Activated T-cell treated with anti-CD3 and anti-CD28 coated beads, Interleukin-2, amount 50 U/mL, for 72 hours (primary cell): Measurements from ENCODE around the gene RASA3. TPM values are rescaled to one million over a fixed set of nuclear protein-coding genes. Genes with fewer than 3 reads are reported as not detected.
"Not testable (repeated sequence)": the region's sequence is repeated elsewhere in the genome, so short reads cannot be mapped to it uniquely, and the experiment has no call there.

Experiments
- ATAC-seq, 2 donors: fragments of 150-1000 bp; cut with Tn5 transposase; replicated peaks in 1 of 2; 2 replicates each; pipeline ENCODE4 v1.10.0; 2021; ENCODE audit warnings: moderate library complexity in 2 of 2, mild to moderate bottlenecking in 1 of 2
- DNase-seq, 2 donors: peaks; one replicate each; pipeline ENCODE4 v3.0.0; 2021 to 2022; ENCODE audit warnings: mixed read lengths in 1 of 2
- H3K27ac Mint-ChIP-seq: one replicate; pipeline ENCODE4 v1.8.0; 2022; ENCODE audit warnings: mild to moderate bottlenecking, moderate library complexity, mixed read lengths
- H3K27me3 Mint-ChIP-seq: one replicate; pipeline ENCODE4 v1.8.0; 2022; ENCODE audit warnings: low read depth, mixed read lengths
- H3K36me3 Mint-ChIP-seq, 2 donors: one replicate each; pipeline ENCODE4 v1.8.0; 2022; ENCODE audit warnings: mixed read lengths in 2 of 2, mild to moderate bottlenecking in 1 of 2; ENCODE audit not compliant: insufficient read depth in 2 of 2
- H3K4me1 Mint-ChIP-seq: one replicate; pipeline ENCODE4 v1.8.0; 2022; ENCODE audit warnings: low read depth, mixed read lengths
- H3K4me3 Mint-ChIP-seq, 2 donors: one replicate each; pipeline ENCODE4 v1.8.0; 2022; ENCODE audit warnings: mild to moderate bottlenecking in 2 of 2, mixed read lengths in 2 of 2, moderate library complexity in 2 of 2
- H3K9me3 Mint-ChIP-seq, 2 donors: one replicate each; pipeline ENCODE4 v1.8.0; 2022; ENCODE audit warnings: mixed read lengths in 2 of 2
- total RNA-seq, 2 donors: library from RNA; stranded (reverse); gene quantifications; one replicate each; pipeline ENCODE4 v1.2.3, GENCODE V29; 2022

Gene RASA3
- total RNA-seq, 2 donors from 2014 or later: 39.2 to 48.9 TPM

DNA sequence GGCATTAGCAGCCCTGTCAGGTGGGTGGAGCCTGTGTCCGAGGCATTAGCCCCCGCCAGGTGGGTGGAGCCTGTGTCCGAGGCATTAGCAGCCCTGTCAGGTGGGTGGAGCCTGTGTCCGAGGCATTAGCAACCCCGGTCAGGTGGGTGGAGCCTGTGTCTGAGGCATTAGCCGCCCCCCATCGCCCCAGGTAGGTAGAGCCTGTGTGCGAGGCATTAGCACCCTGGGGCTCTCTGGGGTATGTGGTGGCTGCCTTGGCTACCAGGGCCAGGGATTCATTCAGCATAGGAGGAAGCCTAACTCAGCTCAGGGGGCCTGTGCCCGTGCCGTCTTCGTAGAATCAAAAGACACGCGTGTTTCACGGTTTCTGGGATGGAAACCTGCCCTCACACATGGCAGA, 112.3 kb downstream of the RASA3 start:
- ATAC-seq, DNase-seq, H3K9me3 Mint-ChIP-seq, H3K27ac Mint-ChIP-seq, H3K4me3 Mint-ChIP-seq, H3K27me3 Mint-ChIP-seq: not testable (repeated sequence)
- Mint-ChIP-seq H3K36me3 (peaks cover 0 to 11% of the 10 kb centered on the region in 2 donors), H3K4me1 (peaks cover 16% of the 10 kb centered on the region)

DNA sequence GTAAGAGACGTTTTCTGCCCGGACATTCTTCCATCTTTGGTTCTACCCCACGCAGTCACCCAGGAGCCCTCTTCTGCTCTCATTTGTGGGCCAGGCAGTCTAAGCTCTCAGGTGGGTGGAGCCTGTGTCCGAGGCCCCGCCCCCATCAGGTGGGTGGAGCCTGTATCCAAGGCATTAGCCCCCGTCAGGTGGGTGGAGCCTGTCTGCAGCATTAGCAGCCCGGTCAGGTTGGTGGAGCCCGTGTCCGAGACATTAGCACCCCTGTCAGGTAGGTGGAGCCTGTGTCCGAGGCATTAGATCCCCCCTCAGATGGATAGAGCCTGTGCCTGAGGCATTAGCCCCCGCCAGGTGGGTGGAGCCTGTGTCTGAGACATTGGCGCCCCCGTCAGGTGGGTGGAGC, 113.1 kb downstream of the RASA3 start:
- ATAC-seq (no peak), DNase-seq (peak; percentile 27 to 40)
- Mint-ChIP-seq H3K9me3 (no peaks in the 10 kb centered on the region), H3K4me1 (peaks cover 16% of the 10 kb centered on the region), H3K36me3 (peaks cover 0 to 11% of the 10 kb centered on the region in 2 donors), H3K27ac (no peak overlapping the region), H3K4me3 (no peak overlapping the region), H3K27me3 (no peaks in the 10 kb centered on the region)

DNA sequence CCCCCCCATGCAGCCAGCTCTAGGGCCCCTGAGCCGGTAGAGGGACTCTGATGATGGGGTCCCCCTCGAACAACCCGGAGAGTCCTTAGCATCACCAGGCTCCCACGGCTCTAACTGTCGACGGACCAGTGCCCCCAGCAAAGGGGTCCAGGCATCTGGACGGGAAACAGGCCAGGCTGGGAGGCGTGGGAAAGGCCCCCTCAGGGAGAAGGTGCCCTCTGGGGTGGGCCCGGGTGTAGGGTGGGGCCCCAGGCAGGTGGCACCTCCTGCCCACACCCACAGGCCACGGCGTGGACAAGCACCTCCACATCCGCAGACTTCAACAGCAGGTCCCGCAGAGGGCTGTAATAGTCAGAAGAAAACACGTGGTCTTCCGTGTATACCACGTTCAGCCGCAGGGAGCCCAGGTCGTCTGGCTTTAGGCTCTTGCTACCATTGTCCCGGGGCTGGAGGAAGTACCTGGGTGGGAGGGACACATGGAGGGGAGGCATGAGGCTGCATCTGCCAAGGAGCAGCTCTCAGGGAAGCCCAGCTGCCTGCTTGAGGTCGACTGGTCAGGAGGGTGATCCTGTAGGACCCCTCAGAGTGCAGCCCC, 113.9 kb downstream of the RASA3 start:
- Mint-ChIP-seq H3K27ac (no peak overlapping the region), H3K9me3 (no peaks in the 10 kb centered on the region), H3K36me3 (peaks cover 0 to 11% of the 10 kb centered on the region in 2 donors), H3K27me3 (no peaks in the 10 kb centered on the region), H3K4me3 (no peak overlapping the region), H3K4me1 (peaks cover 16% of the 10 kb centered on the region)
- DNase-seq (no peak), ATAC-seq (no peak)

GRCh38 chr13:114017966-114018365, 114.5 kb downstream of the RASA3 start:
- no peaks in the 10 kb centered on the region for H3K27me3 Mint-ChIP-seq
- H3K4me1 Mint-ChIP-seq: peaks cover 16% of the 10 kb centered on the region
- ATAC-seq (no peak), DNase-seq (no peak)
- no peak overlapping the region for H3K4me3 Mint-ChIP-seq
- H3K36me3 Mint-ChIP-seq: peaks cover 0 to 11% of the 10 kb centered on the region in 2 donors
- H3K27ac Mint-ChIP-seq: no peak overlapping the region
- H3K9me3 Mint-ChIP-seq: no peaks in the 10 kb centered on the region

DNA sequence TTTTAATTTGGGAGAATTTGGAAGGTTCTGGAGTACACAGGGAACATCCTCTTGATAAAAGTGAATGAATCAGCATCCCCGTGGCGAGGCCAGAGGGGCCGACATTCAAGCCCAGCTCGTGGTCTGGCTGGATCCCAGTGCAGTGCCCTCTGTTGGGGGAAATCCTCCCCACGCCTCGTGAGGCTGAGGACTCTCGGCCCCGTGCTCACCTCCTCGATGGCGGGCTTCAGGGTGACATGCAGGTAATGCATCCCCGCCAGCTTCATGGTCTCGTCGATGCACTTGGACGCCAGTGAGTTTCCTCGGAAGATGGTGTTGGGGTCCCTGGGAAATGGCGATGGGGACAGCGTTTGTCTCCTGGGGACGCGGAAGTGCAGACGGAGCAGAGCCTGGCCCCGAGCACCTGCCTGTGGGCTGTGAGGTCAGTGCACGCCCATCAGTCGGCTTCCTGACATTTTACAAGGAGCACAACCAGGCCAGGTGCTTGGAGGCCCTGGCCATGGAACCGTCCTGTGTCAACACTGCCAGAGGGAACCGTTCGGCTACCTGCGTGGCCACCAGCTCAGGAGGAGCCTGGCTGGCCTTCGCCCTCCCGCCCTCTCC, 115.3 kb downstream of the RASA3 start:
- peaks cover 16% of the 10 kb centered on the region for H3K4me1 Mint-ChIP-seq
- no peak overlapping the region for H3K4me3 Mint-ChIP-seq
- ATAC-seq (no peak), DNase-seq (no peak)
- no peaks in the 10 kb centered on the region for H3K27me3 Mint-ChIP-seq
- H3K9me3 Mint-ChIP-seq: no peaks in the 10 kb centered on the region
- peaks cover 0 to 11% of the 10 kb centered on the region in 2 donors for H3K36me3 Mint-ChIP-seq
- H3K27ac Mint-ChIP-seq: peak overlapping the region; percentile 92

DNA sequence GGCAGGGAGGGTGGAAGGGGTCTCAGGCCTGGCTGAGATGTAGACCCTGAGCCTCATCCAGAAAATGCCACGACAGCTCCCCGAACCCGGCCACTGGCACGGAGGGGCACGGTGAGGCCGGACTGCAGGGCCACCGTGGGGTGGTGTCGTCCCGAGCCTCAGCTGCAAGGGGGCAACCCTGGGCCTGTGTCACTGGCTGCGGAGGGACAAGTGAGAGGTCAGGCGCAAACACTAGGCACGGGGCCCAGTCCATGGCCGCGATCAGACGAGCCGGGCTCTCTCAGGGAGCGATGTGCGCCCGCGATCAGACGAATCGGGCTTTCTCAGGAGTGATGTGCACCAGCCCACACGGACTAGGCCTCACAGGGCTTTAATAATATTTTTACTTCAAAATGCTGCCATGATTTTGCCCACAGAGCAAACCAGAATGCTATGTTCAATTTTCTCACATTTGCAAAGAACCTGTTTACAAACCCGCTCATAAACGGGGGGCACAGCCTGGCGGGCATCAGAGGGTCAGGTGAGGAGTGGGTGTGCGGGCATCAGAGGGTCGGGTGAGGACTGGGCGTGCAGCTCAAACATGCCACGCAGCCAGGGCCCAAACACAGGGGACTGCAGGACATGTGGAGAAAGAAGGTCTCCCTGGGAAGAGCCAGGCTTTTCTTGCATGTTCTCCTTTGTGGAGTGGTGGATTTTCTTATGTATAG, 115.9 kb downstream of the RASA3 start:
- H3K4me3 Mint-ChIP-seq: no peak overlapping the region
- peak overlapping the region; percentile 92 for H3K27ac Mint-ChIP-seq
- peaks cover 0 to 11% of the 10 kb centered on the region in 2 donors for H3K36me3 Mint-ChIP-seq
- DNase-seq: no peak
- H3K4me1 Mint-ChIP-seq: peaks cover 16% of the 10 kb centered on the region
- no peaks in the 10 kb centered on the region for H3K9me3 Mint-ChIP-seq
- ATAC-seq: no peak
- no peaks in the 10 kb centered on the region for H3K27me3 Mint-ChIP-seq

DNA sequence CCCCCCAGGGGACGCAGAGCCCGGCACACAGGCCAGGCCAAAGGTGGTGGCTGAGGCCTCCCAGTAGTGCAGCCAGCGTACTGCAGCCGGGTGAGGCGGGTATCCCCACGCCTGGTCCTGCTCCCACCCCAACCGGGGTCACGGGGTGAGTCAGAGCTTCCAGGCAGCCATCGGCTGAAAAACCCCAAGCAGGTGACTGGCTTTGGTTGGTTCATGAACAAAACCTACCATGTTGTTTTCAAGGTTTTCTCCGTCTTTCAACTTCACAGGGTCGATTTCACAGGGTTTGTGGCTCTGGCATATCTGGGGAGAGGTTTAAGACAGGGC, 116.5 kb downstream of the RASA3 start:
- DNase-seq (peak; percentile 34 to 37), ATAC-seq (peak; percentile 55 to 69)
- Mint-ChIP-seq H3K27ac (peak overlapping the region; percentile 92), H3K9me3 (no peaks in the 10 kb centered on the region), H3K4me3 (no peak overlapping the region), H3K36me3 (peaks cover 1 to 10% of the 10 kb centered on the region in 2 donors), H3K27me3 (no peaks in the 10 kb centered on the region), H3K4me1 (peaks cover 18% of the 10 kb centered on the region)

GRCh38 chr13:114015111-114015968, 117.1 kb downstream of the RASA3 start:
- Mint-ChIP-seq H3K27ac (peak overlapping the region; percentile 48), H3K9me3 (no peaks in the 10 kb centered on the region), H3K27me3 (no peaks in the 10 kb centered on the region), H3K4me3 (peak overlapping the region in 1 of 2 donors; percentile 22), H3K4me1 (peaks cover 20% of the 10 kb centered on the region), H3K36me3 (peaks cover 2 to 10% of the 10 kb centered on the region in 2 donors)
- DNase-seq: no peak
- no peak for ATAC-seq

DNA sequence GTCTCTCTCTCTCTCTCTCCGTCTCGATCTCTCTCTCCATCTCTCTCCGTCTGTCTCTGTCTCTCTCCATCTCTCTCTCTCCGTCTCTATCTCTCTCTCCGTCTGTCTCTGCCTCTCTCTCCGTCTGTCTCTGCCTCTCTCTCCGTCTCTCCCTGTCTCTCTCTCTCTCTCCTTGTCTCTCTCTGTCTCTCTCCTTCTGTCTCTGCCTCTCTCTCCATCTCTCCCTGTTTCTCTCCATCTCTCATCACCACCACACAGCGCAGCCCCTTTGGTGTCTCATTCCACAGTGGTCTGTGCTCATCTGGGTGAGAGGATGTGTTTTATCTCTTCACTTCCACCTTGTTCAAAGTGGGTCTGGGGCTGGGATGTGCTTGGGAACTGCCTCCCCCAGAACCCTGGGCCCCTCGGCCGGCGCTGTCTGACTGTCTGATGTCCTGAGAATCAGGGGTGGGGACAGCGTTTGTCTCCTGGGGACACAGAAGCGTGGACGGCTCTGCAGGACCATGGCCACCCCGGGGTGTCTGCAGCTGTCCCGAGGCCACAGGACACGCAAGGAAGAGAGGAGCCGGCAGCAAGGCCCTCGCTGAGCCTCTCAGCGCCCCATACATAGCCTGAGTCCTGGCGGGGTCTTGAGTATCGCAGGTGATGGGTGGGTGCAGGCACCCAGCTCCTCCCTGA, 118.3 kb downstream of the RASA3 start:
- Mint-ChIP-seq H3K36me3 (peaks cover 2 to 10% of the 10 kb centered on the region in 2 donors), H3K4me3 (no peak overlapping the region), H3K27ac (no peak overlapping the region), H3K27me3 (no peaks in the 10 kb centered on the region), H3K9me3 (no peaks in the 10 kb centered on the region), H3K4me1 (peaks cover 20% of the 10 kb centered on the region)
- ATAC-seq (no peak), DNase-seq (no peak)

DNA sequence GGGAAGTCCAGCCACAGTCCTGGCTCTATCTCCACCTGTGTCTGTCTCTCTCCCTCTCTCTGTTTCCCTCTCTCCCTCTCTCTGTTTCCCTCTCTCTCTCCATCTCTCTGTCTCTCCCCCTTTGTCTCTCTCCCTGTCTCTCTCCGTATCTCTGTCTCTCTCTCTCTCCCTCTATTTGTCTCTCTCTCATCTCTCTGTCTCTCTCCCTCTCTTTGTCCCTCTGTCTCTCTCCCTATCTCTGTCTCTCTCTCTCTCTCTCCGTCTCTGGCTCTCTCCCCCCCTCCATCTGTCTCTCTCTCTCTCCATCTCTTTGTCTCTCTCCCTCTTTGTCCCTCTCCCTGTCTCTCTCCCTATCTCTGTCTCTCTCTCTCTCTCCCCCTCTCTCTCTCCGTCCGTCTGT, 119.1 kb downstream of the RASA3 start:
- Mint-ChIP-seq H3K27me3 (no peaks in the 10 kb centered on the region), H3K4me1 (peaks cover 20% of the 10 kb centered on the region), H3K4me3 (no peak overlapping the region), H3K27ac (no peak overlapping the region), H3K36me3 (peaks cover 2 to 10% of the 10 kb centered on the region in 2 donors), H3K9me3 (no peaks in the 10 kb centered on the region)
- ATAC-seq (no peak), DNase-seq (no peak)

GRCh38 chr13:114012921-114013320, 119.5 kb downstream of the RASA3 start:
- DNase-seq (no peak), ATAC-seq (no peak)
- H3K36me3 Mint-ChIP-seq: peaks cover 2 to 10% of the 10 kb centered on the region in 2 donors
- no peaks in the 10 kb centered on the region for H3K27me3 Mint-ChIP-seq
- H3K9me3 Mint-ChIP-seq: no peaks in the 10 kb centered on the region
- H3K27ac Mint-ChIP-seq: no peak overlapping the region
- H3K4me3 Mint-ChIP-seq: no peak overlapping the region
- H3K4me1 Mint-ChIP-seq: peaks cover 20% of the 10 kb centered on the region

DNA sequence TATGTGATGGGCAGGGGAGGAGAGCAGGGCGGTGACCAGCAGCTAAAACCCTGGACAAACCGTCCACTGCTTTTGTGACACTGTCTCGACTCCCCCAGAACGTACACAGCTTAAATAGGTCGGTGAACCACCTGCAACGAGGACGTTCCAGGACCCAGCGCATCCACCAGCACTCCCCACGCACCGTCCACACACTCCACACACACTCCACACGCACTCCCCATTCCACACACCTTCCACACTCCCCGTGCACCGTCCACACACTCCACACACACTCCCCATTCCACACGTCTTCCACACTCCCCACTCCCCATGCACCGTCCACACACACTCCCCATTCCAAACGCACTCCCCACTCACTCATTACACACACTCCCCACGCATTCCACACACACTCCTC, 120.3 kb downstream of the RASA3 start:
- Mint-ChIP-seq H3K4me1 (peaks cover 20% of the 10 kb centered on the region), H3K27ac (no peak overlapping the region), H3K36me3 (peaks cover 2 to 10% of the 10 kb centered on the region in 2 donors), H3K27me3 (no peaks in the 10 kb centered on the region), H3K9me3 (no peaks in the 10 kb centered on the region), H3K4me3 (no peak overlapping the region)
- ATAC-seq (no peak), DNase-seq (no peak)
